GM19023 (cell line): Measurements from ENCODE around the gene ENOX1.

Experiments
- ATAC-seq: cut with Tn5 transposase; IDR thresholded peaks from one replicate; pipeline ENCODE4 v1.9.1; 2021; ENCODE audit warnings: mild to moderate bottlenecking, moderate library complexity; ENCODE audit not compliant: unreplicated experiment

ENOX1 gene

DNA sequence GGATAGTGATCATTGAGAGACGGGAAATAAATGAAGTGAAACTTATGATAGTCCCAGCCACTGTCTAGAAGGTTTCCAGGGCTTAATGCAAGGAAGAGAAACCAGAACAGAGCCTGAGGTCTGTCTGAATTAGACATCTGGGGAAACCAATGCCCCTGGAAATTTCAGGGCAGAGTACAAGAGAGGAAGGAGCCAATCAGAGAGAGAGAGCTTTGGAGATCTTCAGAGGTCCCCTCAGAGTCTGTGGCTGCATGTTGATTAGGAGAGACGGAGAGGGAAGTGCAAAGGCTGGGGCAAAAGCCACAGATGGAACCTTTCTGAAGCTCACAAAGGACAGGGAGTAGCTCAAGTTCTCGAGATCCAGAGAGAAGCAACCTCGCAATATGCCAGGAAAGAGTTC lies 385.4 kb downstream of the ENOX1 start:
- ATAC-seq: no peak

DNA sequence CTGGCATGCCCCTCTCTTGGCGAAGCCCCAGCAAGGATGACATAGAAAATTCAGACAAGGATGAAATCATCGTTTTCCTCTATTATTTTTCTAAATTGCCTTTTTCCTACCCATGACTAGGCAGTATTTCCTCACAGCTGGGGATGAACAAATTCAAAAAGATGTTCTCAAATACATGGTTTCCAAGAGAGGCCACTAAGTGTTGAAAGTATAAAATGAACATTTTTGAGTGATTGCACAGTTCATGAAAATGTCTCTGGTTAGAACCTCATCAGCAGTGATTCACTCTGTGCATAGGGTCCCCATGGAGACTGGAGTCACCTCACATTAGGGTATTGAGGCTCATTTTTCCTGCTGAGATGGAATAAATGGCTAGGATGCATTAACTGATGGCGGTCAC lies 389.7 kb downstream of the ENOX1 start:
- no peak for ATAC-seq

DNA sequence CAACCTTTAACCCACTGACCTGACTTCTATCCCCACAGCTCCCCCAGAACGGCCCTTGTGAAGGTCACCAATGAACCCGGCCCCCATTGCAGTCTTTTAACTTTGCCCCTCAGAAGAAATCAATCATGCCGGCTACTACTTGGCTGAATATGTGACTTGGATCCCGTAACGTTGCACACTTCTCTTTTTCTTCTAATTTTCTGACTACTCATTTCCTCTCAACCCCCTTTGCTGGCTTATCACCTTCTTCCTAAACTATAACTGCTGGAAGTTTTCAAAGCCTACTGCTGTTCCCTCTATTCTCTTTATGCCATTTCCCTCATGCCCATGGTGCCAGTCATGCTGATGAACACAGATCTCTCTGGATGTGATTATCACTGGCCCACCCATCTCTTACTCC lies 395.7 kb downstream of the ENOX1 start:
- ATAC-seq: no peak

DNA sequence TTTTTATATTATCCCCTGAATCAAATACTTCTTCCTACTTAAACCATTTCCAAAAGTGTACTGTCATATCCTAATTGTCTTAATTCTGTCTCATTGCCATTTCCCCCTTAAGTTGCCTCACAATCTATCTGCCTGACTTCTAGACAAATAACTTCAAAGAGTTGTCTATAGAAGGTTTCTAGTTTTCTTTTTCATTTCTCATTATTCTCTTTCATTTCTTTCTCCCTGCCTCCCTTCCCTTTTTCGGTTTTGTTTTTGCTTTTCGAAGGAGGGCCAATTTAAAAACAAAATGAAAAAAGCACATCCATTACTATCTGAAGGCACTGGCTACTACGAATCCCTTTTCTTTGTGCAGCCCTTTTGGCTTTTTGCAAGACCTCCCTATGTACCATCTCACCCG lies 396.2 kb downstream of the ENOX1 start:
- no peak for ATAC-seq

DNA sequence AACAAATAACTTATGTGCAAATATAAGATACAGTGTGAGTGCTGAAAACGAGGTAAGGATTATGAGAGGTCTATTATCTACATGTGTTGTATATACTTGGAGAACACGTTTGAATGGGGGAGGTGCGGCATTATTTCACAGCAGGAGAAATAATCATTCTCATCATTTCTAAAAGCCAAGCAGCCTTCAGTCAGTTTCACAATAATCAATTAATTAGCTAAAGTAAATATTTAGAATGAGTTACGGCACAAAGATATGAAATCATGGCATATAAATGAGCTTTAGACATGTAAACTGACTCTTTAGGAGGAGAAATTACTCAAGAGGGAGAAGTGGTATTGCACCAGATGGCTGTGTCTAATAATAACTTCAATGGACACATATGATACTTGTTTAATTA lies 396.8 kb downstream of the ENOX1 start:
- no peak for ATAC-seq

DNA sequence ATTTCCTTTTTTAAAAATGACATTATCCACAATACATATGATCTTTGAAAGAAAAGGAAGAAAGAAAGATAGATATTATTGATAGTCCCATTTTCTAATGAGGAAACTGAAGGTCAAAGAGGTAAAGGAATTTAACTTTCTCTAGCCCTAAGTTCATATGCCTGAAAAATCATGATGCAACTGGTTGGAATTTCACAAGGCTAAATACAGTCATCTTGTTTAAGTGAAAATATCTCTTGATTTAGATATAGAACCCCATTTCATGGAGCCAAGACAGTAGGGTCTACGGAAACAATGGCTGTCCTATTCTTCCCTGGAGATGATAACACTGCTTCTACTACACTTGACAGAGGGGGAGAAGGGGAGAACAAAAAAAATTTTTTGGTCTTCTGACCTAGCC lies 397.2 kb downstream of the ENOX1 start:
- no peak for ATAC-seq

DNA sequence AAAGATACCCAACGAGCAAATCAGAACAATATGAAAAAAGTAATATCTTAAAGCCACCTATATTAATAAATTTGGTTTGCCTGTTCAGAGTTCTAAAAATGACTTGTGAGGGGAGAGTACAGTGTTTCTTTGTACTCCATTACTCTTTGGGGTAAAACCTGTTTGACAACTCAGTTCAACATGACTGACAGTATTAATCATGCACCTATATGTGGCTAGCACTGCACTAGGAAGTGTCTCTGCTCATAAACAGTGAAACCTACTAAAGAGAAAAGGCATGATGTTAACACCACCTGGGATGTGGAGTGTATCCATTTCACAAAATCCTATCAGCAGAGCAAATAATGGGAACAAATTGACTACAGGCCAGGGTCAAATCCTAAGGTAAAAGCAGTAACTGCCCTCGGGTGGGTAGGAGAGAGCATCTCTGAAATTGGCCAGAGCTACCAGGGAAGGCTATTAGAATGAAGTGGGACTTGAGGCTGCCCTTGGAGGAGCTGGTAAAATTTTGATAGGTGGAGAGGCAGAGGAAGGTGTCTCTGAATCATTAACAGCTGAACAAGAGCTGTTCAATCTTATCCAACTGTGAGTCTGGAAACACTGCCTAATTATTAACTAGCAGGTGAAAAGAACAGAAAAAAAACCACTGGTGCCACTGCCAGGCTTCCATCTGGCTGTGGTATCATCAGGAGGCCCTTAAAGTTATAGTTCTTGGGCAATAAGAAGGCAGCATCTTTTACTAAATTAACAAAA lies 398.3 kb downstream of the ENOX1 start:
- no peak for ATAC-seq

DNA sequence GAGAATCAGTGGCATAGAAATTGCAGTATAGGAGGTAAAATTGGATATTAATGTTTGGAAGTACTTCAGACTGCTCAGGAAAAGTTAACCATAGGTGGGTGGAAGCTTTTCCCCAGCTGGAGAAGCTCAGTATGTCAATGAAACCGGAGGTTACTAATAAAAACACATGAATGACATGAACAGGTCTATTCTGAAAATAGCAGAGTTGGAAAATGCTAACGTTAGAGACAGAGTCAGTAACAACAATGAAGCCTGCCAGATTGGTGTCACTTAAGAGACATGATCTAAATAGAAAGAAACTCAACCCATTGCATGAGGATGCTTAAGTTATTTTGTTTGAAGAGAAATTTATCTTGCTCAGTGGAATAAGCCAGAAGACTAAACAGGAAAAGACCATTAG lies 398.9 kb downstream of the ENOX1 start:
- ATAC-seq: no peak

DNA sequence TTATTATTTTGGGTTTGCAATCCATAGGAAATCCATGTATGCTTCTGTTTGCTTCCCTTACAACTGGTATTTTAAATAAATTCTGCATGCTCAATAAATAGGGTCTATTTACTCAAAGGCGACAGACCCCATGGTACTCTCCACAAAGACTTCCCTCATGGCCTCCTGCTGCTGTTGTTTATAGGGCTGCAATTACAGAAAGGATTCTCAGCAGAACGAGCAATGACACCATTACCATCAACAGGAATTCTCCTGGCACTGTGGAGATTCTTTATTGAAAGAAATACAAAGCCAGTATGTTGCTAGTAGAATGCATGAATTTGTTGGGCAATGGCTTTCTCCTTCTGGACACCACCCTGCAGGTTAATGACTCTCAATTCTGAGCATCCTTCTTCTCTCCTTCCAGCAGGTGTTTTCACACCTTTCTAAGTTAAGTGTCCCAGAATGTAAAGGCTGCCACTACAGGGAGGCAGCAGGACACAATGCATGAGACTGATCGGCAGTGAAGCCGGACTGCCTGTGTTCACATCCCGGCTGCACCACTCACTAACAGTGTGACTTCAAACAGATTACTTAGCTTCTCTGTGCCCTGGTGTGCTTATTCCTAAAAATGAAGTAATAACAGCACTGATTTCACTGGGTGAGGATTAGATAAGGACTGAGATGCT lies 403.1 kb downstream of the ENOX1 start:
- ATAC-seq: no peak

DNA sequence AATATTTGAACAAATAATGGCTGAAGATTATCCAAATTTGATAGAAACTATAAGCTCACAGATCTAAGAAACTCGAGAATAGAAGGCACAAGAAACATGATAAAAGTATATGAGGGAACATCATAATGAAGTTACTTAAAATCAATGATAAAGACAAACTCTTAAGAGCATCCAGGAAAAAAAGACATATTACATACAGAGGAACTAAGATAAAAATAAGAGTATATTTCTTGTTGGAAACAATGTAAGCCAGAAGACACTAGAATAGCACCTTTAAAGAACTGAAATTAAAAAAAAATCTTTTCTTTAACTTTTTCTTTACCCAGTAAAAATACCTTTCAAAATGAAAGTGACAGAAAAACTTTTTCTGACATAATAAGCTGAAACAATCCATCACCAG lies 407.0 kb downstream of the ENOX1 start:
- ATAC-seq: no peak

DNA sequence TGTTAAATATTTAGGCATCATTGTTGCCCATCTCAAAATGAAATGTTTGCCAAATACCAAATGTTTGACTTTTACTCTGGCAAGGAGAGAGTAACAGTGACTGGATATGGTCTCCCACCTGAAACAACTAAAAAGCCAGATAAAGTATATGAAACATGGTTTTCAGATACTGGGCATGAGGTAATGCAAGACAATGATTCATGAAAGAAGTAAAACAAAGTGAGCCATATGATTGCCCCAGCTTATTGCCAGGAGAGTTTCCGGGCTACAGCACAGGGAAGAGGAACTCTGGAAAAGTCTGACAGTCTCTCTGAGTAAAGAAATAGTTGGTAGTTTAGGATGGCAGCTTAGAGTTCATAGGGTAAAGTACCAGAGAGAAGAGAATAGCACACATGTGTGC lies 408.8 kb downstream of the ENOX1 start:
- no peak for ATAC-seq

DNA sequence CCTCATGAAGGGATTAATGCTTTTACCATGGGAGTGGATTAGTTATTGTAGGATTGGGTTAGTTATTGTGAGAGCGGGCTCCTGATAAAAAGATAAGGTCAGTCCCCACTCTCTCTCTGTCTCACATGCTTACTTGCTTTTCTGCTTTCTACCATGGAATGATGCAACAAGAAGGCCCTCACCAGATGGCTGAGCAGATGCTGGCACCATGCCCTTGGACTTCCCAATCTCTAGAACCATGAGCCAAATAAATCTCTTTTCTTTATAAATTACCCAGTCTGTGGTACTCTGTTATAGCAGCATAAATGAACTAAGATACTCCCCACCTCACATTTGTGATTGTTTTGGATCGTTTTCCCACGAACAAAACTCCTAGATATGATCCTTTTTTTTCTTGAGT lies 409.6 kb downstream of the ENOX1 start:
- ATAC-seq: no peak

DNA sequence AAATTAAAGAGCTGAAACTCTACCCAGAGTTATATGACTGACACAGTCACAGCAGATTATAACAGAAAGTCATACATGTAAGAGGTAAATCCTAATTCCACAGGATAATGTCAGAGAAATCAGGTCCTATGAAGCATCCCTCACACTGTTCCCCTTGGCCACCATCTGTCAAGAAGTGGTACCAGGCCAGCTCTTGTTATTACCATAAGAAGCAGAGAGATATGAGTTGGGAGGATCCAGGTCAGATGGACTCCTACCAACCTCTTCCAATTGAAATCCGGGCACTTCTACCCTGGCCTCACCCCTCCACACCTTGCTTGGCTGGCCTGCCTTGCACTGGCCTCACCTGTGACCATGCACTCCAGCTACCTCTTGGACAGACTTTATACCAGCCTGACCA lies 410.2 kb downstream of the ENOX1 start:
- no peak for ATAC-seq

DNA sequence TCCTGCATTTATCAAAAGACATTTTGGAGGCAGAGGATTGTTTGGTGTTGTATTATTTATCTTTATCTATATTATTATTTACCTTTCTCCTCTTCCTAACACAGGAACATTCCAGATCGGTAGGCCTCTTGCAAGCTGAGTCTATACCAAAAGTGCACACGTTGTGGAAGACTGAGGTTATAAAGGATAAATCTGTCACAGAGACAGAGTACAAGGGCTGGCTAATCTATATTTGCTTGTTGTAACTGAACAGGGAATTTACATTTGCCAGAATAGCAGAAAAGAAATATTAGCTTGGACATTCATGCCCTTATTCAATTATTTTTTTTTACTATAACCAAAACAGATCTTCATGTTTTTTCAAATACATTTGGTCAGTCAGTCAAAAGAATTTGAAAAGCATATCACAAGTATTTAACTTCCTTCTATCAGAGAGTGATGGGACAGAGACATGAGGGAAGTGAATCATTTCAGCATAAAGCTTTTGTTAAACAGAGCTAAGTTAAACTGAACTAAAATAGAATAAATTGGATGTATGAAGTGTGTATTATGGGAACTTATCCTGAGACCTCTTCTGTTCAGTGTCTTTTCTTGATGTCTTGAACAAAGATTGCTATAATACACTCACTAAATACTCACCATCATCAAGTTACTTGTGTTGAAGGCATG lies 410.8 kb downstream of the ENOX1 start:
- no peak for ATAC-seq

DNA sequence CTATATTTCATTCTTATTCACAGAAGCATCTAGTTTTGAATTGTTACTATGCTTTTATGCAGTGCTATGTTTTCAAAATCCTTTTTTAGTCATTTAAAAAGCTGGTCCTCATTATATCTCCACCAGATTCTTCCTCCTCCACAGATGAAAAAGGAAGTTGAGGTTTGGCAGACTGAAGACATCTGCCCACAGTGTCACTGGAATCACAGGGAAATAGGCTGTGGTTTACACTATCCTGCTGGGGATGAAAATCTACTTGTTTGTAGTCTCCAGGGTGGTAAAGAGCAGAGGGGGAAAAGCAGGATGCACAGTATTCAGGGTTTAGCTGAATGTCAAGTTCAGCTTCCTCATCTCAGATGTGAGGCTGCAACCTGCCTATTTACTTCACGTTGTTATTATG lies 412.2 kb downstream of the ENOX1 start:
- ATAC-seq: no peak

DNA sequence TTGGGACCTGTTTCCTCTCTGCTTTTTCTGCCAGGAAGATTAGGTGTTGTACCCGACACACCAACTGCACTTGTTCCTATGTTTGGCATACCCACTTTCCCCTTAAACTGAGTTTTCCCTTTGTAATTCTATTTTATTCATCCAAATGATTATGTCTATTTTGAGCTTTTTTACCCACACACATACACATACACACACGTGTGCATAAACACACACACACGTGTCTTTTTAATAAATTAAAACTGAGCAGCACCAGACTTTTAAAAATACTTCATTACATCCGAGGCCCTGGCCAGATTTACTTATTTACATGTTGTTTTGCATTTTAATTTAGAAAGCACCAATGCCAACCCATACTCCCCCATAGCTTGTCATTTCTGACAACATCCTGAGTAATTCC lies 413.4 kb downstream of the ENOX1 start:
- no peak for ATAC-seq

DNA sequence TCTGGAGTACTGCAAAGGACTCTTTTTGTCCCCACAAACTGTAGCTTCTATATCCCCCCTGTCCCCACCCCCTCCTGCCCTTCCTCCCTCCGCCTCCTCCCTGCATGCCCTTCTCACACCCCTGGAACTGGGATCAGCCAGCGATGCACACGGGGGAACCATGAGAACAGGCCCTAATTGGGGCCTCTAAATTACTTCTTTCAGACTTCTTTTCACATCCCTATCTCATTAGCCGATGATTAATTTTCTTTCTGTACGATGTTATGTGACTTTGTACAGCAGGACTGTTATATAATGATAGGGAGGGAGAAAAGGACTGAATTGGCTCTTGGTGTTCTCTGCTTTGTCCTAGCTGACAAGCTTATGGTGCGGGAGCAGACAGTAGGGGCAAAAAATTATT lies 415.9 kb downstream of the ENOX1 start:
- ATAC-seq: no peak

DNA sequence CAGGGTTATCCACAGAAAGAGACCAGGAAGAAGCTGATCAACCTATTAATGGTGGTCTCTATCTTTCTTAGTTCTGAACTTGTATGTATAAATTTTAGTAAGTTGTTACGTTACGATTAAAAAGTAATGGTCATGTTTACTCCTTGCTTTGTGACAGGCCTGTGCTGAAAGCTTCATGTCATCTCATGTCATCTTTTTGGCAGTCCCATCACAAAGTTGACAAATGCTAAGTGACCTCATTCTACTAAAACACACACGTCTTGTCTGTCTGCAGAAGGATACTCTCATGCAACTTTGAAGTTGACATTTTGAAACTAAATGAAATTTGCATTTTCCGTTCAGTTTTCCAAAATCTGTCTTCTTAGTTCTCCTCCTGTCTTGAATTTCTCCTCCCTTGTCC lies 417.5 kb downstream of the ENOX1 start:
- no peak for ATAC-seq

DNA sequence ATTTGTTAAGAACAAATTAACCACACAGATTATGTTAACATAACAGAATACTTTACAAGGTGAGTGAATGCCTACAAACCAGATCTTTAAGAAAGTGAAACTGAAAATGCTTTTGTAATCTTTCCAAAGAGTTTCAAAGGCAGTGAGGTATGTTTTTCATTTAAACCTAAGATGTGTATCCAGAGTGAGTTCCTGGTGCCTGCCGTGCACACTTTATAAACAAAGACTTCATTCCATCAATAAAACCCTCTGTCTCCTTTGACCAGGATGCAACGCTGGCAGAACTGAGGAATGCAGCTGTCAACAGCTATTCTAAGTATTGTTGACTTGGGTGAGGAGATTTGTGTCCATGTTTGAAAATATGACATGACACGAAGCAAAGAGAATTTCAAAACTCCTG lies 418.8 kb downstream of the ENOX1 start:
- ATAC-seq: peak; percentile 54

DNA sequence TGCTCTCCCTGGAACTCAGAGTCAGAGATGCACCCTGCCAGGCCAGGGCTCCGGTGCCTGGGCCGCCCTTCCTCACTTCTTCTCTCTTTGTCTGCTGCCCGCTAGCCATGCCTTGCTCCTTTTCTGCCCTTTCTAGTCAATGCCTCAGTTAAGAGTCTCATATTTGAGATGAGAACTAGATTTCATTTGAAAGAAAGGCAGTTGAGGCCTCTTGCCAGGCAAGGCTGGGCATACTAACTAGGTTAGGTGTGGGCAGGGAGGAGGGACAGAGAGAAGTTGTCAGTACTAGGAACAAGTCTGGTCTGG lies 421.8 kb downstream of the ENOX1 start:
- ATAC-seq: no peak

DNA sequence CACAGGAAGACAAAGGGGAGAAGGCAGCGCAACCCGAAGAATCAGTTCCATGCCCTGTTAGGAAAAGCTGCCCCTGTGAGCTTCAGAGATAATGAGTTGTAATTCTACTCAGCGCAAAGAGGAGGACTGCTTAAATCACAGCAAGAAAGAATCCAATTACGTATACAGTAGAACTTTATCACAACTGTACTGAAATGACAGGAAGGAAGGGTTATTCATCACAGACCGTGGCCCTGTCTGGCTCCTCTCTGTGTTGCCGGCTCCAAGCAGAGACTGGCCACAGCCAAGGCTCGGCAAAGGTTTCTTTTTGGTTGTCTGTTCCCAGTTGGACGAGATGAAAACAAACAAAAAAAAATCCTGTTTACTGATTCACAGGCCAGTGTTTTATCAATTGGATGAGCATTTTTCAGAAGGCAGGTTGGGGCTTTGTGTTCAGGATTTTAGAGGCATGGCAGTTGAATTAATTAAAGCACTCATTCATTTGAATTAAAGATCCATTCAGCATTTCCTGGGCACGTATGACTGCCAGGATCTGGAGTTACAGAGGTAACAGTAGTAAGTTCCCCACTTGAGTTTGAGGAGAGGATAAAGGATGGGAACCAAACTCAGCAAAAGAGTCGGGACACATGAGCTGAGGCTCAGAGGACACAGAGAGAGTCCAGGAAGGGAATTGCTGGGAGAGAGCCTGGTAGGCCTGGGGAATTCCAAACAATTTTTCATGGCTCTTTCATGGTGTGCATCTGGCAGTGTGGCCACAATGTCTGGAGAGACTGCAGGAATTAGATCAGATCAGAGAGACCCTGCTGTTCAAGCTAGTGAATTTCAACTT lies 422.3 kb downstream of the ENOX1 start:
- ATAC-seq: no peak
